Adrenal gland (tissue), 5 donors: Measurements from ENCODE around the gene SEPTIN12.

Source experiments
- POLR2A ChIP-seq, 2 donors: fragments of 450-650 bp; IDR thresholded peaks; one replicate each; pipeline ENCODE4 v1.6.1; 2017; ENCODE audit warnings: antibody characterized with exemption in 2 of 2, mild to moderate bottlenecking in 2 of 2, moderate library complexity in 1 of 2
- TF ChIP-seq, protein P1 (sequence below), 6 experiments: fragments of 450-650 bp in 4 of 6; fragments of 200-600 bp in 2 of 6; sonication (generic) in 1 of 6; IDR thresholded peaks; 1 replicate in 5 of 6; 2 replicates in 1 of 6; pipeline versions ENCODE4 v1.5.1 to v1.8.0; 2016 to 2021; ENCODE audit warnings: antibody characterized with exemption in 6 of 6, mild to moderate bottlenecking in 2 of 6, moderate library complexity in 1 of 6
- donor health status: DM: no; HTN: no; CAD: no.

DNA sequence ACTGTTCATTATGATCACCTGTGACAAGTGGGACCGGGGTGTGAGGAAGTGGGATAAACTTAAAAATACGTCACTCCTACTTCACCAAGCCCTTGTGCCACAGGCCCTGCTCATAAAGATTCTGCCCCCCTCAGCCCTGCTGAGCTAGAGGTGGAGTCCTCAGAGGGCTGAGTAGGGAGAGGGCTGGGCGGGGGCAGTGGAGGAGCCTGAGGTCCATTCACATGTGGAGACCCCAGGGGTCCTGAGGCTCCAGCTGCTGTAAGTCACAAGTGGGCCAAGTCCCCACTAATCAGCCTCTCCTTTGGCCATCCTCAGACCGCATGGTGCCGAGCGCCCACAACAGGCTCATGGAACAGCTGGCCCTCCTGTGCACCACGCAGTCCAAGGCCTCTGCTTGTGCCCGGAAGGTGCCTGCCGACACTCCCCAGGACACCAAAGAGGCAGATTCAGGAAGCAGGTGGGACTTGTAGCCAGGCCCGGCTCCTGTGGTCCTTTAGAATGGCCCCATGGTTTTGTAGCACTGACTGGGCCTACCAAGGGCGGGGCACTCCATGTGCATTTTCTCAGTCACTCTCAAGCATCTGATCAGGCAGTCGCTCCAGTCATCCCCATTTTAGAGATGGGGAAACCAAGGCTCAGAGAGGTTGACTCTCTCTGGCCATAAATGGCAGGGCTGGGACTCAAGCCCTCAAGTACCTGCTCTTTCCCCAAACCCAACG is 43.4 kb downstream of the SEPTIN12 start:
- TF ChIP-seq POLR2A (IDR thresholded peaks at IDR 0.05) = no peak
- TF ChIP-seq, protein P1, sequence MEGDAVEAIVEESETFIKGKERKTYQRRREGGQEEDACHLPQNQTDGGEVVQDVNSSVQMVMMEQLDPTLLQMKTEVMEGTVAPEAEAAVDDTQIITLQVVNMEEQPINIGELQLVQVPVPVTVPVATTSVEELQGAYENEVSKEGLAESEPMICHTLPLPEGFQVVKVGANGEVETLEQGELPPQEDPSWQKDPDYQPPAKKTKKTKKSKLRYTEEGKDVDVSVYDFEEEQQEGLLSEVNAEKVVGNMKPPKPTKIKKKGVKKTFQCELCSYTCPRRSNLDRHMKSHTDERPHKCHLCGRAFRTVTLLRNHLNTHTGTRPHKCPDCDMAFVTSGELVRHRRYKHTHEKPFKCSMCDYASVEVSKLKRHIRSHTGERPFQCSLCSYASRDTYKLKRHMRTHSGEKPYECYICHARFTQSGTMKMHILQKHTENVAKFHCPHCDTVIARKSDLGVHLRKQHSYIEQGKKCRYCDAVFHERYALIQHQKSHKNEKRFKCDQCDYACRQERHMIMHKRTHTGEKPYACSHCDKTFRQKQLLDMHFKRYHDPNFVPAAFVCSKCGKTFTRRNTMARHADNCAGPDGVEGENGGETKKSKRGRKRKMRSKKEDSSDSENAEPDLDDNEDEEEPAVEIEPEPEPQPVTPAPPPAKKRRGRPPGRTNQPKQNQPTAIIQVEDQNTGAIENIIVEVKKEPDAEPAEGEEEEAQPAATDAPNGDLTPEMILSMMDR (IDR thresholded peaks at IDR 0.05) = no peak
